SK-N-MC (cell line): ENCODE data around the gene ERP27.

Experiments used
- EZH2 ChIP-seq: fragments of 200-600 bp; sonication (generic); IDR thresholded peaks from one replicate; pipeline ENCODE4 v1.6.1; 2017; ENCODE audit warnings: antibody characterized with exemption
- POLR2AphosphoS5 ChIP-seq: IDR thresholded peaks from 2 replicates; pipeline ENCODE4 v1.6.1; 2012; ENCODE audit warnings: mild to moderate bottlenecking, low read depth, low read length, borderline replicate concordance

DNA sequence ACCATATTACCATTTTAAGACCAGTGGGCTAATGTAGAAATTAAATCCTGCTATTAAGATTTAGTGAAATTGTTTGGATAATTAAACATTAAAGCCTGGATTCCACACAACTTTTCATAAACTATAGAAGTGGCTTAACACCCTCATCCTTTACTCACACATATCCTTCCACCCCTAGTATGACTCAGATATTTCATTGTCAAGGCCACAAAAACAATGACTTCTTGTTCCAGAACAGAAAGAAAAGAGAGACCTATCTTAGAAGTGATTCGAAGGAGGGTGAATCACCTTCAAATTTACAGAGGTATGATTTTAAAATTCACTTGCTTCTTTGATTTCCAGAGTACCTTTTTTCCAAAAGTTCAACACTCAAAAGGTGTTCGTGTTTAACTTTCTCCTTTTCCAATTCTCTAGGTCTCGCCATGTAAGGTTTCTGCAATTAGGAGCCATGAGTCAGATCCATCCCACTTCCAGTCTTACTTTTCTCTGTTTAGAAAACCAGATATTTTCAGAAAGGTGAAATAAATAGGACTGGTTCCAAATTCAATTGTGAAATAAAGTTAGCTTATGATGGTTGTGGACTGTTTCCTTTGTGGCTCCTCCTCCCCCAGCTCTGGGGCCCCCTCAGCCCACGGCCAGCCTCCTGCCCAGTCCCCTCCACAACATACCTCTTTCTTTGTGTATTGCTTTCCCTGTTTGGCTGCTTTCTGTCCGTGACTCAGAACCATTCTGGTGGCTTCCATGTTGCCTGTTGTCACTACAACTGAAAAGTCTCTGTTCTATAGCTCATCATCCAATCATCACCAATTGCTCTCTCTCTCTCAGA lies 28.0 kb downstream of the ERP27 start:
- TF ChIP-seq POLR2AphosphoS5 (no peak), EZH2 (no peak)
